Renal pelvis (tissue), 4 donors: Measurements from ENCODE around the gene SPAG4. TPM values are rescaled to one million over a fixed set of nuclear protein-coding genes. Genes with fewer than 3 reads are reported as not detected.

Source experiments
- DNase-seq: peaks from one replicate; pipeline ENCODE4 v3.0.0-alpha.2; 2013
- polyA plus RNA-seq, 3 donors: library from polyadenylated mRNA; unstranded; fragments of 120-200 nt; gene quantifications; one replicate each; pipeline ENCODE4 v1.2.1, GENCODE V29; 2013; ENCODE audit not compliant: insufficient read length in 3 of 3

Gene SPAG4
- polyA plus RNA-seq, 3 donors: 2.6 to 6.5 (median 4.6) TPM

- peak; percentile 81 for DNase-seq
Measured at GRCh38 chr20:35619196-35620095, 3.8 kb downstream of the SPAG4 start.

GRCh38 chr20:35620818-35621559 is 5.4 kb downstream of the SPAG4 start:
- no peak for DNase-seq

GRCh38 chr20:35621560-35621946 is 5.9 kb downstream of the SPAG4 start:
- DNase-seq: no peak

GRCh38 chr20:35625584-35626385 is 10.2 kb downstream of the SPAG4 start:
- no peak for DNase-seq

GRCh38 chr20:35626386-35627001 is 10.9 kb downstream of the SPAG4 start:
- no peak for DNase-seq

GRCh38 chr20:35627121-35627520 is 11.5 kb downstream of the SPAG4 start:
- DNase-seq: no peak

GRCh38 chr20:35629427-35630145 is 14.0 kb downstream of the SPAG4 start:
- DNase-seq: no peak

GRCh38 chr20:35630636-35631035 is 15.0 kb downstream of the SPAG4 start:
- no peak for DNase-seq

GRCh38 chr20:35632539-35633115 is 17.0 kb downstream of the SPAG4 start:
- no peak for DNase-seq

- no peak for DNase-seq
Measured at GRCh38 chr20:35635652-35636051, 20.0 kb downstream of the SPAG4 start.

GRCh38 chr20:35636095-35636494 is 20.5 kb downstream of the SPAG4 start:
- DNase-seq: no peak

GRCh38 chr20:35637276-35637675 is 21.6 kb downstream of the SPAG4 start:
- DNase-seq: no peak

GRCh38 chr20:35638751-35639150 is 23.1 kb downstream of the SPAG4 start:
- DNase-seq: no peak

GRCh38 chr20:35640724-35641123 is 25.1 kb downstream of the SPAG4 start:
- no peak for DNase-seq

- DNase-seq: no peak
Measured at GRCh38 chr20:35641743-35642142, 26.1 kb downstream of the SPAG4 start.

GRCh38 chr20:35643045-35643444 is 27.4 kb downstream of the SPAG4 start:
- DNase-seq: no peak

GRCh38 chr20:35644806-35645205 is 29.2 kb downstream of the SPAG4 start:
- DNase-seq: no peak

- DNase-seq: no peak
Measured at GRCh38 chr20:35648836-35649235, 33.2 kb downstream of the SPAG4 start.

GRCh38 chr20:35650632-35651031 is 35.0 kb downstream of the SPAG4 start:
- no peak for DNase-seq

GRCh38 chr20:35651958-35652357 is 36.3 kb downstream of the SPAG4 start:
- DNase-seq: no peak
